ENCODE results near the gene SLC16A8.
A peak's percentile ranks its signal among the peaks of the same experiment; 100 is the strongest.

The SLC16A8 gene

GRCh38 chr22:38051900-38052862 lies 31.8 kb downstream of the SLC16A8 start:
- no CpG with 5 or more reads among the region's 30 CpGs for WGBS (ENCODE audit: extremely low coverage, insufficient coverage, low lambda C conversion rate)
- no peak overlapping the region for H3K9ac ChIP-seq (ENCODE audit: low read length)
- H4K8ac ChIP-seq (ENCODE audit: low read depth, low read length), result no peak overlapping the region
- no peaks in the 10 kb centered on the region for H3K79me1 ChIP-seq (ENCODE audit: low read length)
- H2BK15ac ChIP-seq (replicated peaks; ENCODE audit: low read depth), result no peak overlapping the region
- H3K4me1 ChIP-seq (ENCODE audit: control insufficient read depth, low read depth, low read length), result no peaks in the 10 kb centered on the region
- no peaks in the 10 kb centered on the region for H3K36me3 ChIP-seq (ENCODE audit: control insufficient read depth, insufficient read depth, low read length)
- no peak overlapping the region for H3K4me2 ChIP-seq (ENCODE audit: low read length)
- no peak overlapping the region for H3K4me3 ChIP-seq (ENCODE audit: low read length)
- H2BK120ac ChIP-seq (ENCODE audit: low read depth, low read length), result no peak overlapping the region
- peak; percentile 95 for DNase-seq
- H3K79me2 ChIP-seq (ENCODE audit: control insufficient read depth, insufficient read depth, low read length), result no peaks in the 10 kb centered on the region
- H3K27me3 ChIP-seq (ENCODE audit: insufficient read depth, low read length, poor library complexity), result no peaks in the 10 kb centered on the region
- H3K56ac ChIP-seq (ENCODE audit: low read length), result peak overlapping the region; percentile 78
- no peak overlapping the region for H3K18ac ChIP-seq (ENCODE audit: low read length)
- no peak overlapping the region for H2BK5ac ChIP-seq (ENCODE audit: low read length)
- no peak overlapping the region for H4K5ac ChIP-seq (ENCODE audit: low read length)
- H3K23ac ChIP-seq (ENCODE audit: low read length), result no peak overlapping the region
- H2AK5ac ChIP-seq (ENCODE audit: low read length), result no peak overlapping the region
- no peak overlapping the region for H3K4ac ChIP-seq (ENCODE audit: low read depth, low read length)
- no peak overlapping the region for H3K27ac ChIP-seq (ENCODE audit: low read depth, low read length)

DNA sequence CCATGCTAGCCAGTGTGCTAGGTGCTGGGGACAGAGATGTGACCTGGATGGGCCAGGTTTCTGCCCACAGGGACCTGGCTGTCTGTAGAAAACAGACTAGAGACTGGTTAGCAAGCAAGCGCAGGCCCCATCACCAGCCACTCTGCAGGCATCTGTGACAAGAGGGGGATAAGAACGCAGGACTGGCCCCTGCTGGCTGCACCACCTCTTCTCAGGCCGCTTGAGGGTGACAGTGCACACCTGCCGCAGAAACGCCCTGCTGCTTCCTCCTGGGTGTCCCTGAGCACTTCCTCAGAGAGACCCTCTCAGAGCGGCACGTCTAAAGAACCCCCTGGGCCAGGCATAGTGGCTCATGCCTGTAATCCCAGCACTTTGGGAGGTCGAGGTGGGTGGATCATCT lies 32.7 kb downstream of the SLC16A8 start:
- H3K23ac ChIP-seq (ENCODE audit: low read length), result no peak overlapping the region
- H3K27ac ChIP-seq (ENCODE audit: low read depth, low read length), result no peak overlapping the region
- WGBS (ENCODE audit: extremely low coverage, insufficient coverage, low lambda C conversion rate), result no CpG with 5 or more reads among the region's 8 CpGs
- no peak overlapping the region for H2BK15ac ChIP-seq (replicated peaks; ENCODE audit: low read depth)
- H3K4me3 ChIP-seq (ENCODE audit: low read length), result no peak overlapping the region
- H3K27me3 ChIP-seq (ENCODE audit: insufficient read depth, low read length, poor library complexity), result no peaks in the 10 kb centered on the region
- H2BK120ac ChIP-seq (ENCODE audit: low read depth, low read length), result no peak overlapping the region
- no peak overlapping the region for H4K5ac ChIP-seq (ENCODE audit: low read length)
- no peak overlapping the region for H2BK5ac ChIP-seq (ENCODE audit: low read length)
- H3K56ac ChIP-seq (ENCODE audit: low read length), result no peak overlapping the region
- H3K9ac ChIP-seq (ENCODE audit: low read length), result no peak overlapping the region
- H3K79me2 ChIP-seq (ENCODE audit: control insufficient read depth, insufficient read depth, low read length), result no peaks in the 10 kb centered on the region
- no peaks in the 10 kb centered on the region for H3K36me3 ChIP-seq (ENCODE audit: control insufficient read depth, insufficient read depth, low read length)
- DNase-seq, result no peak
- H2AK5ac ChIP-seq (ENCODE audit: low read length), result no peak overlapping the region
- no peaks in the 10 kb centered on the region for H3K79me1 ChIP-seq (ENCODE audit: low read length)
- H3K4me1 ChIP-seq (ENCODE audit: control insufficient read depth, low read depth, low read length), result no peaks in the 10 kb centered on the region
- H3K18ac ChIP-seq (ENCODE audit: low read length), result no peak overlapping the region
- H3K4me2 ChIP-seq (ENCODE audit: low read length), result no peak overlapping the region
- no peak overlapping the region for H4K8ac ChIP-seq (ENCODE audit: low read depth, low read length)
- no peak overlapping the region for H3K4ac ChIP-seq (ENCODE audit: low read depth, low read length)

- Histone ChIP-seq H2AK5ac (ENCODE audit: low read length) (no peak overlapping the region), H4K5ac (ENCODE audit: low read length) (no peak overlapping the region), H3K27ac (ENCODE audit: low read depth, low read length) (no peak overlapping the region), H3K4me3 (ENCODE audit: low read length) (no peak overlapping the region), H3K9ac (ENCODE audit: low read length) (no peak overlapping the region), H3K27me3 (ENCODE audit: insufficient read depth, low read length, poor library complexity) (no peaks in the 10 kb centered on the region), H3K4me2 (ENCODE audit: low read length) (no peak overlapping the region), H3K79me2 (ENCODE audit: control insufficient read depth, insufficient read depth, low read length) (no peaks in the 10 kb centered on the region), H3K79me1 (ENCODE audit: low read length) (no peaks in the 10 kb centered on the region), H3K4ac (ENCODE audit: low read depth, low read length) (no peak overlapping the region), H4K8ac (ENCODE audit: low read depth, low read length) (no peak overlapping the region), H2BK15ac (replicated peaks; ENCODE audit: low read depth) (no peak overlapping the region), H3K18ac (ENCODE audit: low read length) (no peak overlapping the region), H3K56ac (ENCODE audit: low read length) (no peak overlapping the region), H2BK5ac (ENCODE audit: low read length) (no peak overlapping the region), H3K36me3 (ENCODE audit: control insufficient read depth, insufficient read depth, low read length) (no peaks in the 10 kb centered on the region), H3K4me1 (ENCODE audit: control insufficient read depth, low read depth, low read length) (no peaks in the 10 kb centered on the region), H3K23ac (ENCODE audit: low read length) (no peak overlapping the region), H2BK120ac (ENCODE audit: low read depth, low read length) (no peak overlapping the region)
- no peak for DNase-seq
- no CpG with 5 or more reads among the region's 7 CpGs for WGBS (ENCODE audit: extremely low coverage, insufficient coverage, low lambda C conversion rate)
Observed at GRCh38 chr22:38050720-38051119, 33.3 kb downstream of the SLC16A8 start.

GRCh38 chr22:38049812-38050619 lies 34.0 kb downstream of the SLC16A8 start:
- Histone ChIP-seq H3K9ac (ENCODE audit: low read length) (no peak overlapping the region), H3K4me3 (ENCODE audit: low read length) (no peak overlapping the region), H3K79me2 (ENCODE audit: control insufficient read depth, insufficient read depth, low read length) (no peaks in the 10 kb centered on the region), H4K8ac (ENCODE audit: low read depth, low read length) (no peak overlapping the region), H3K36me3 (ENCODE audit: control insufficient read depth, insufficient read depth, low read length) (no peaks in the 10 kb centered on the region), H3K27me3 (ENCODE audit: insufficient read depth, low read length, poor library complexity) (no peaks in the 10 kb centered on the region), H3K4me1 (ENCODE audit: control insufficient read depth, low read depth, low read length) (no peaks in the 10 kb centered on the region), H2BK15ac (replicated peaks; ENCODE audit: low read depth) (no peak overlapping the region), H2BK5ac (ENCODE audit: low read length) (no peak overlapping the region), H3K4ac (ENCODE audit: low read depth, low read length) (no peak overlapping the region), H2BK120ac (ENCODE audit: low read depth, low read length) (no peak overlapping the region), H3K23ac (ENCODE audit: low read length) (no peak overlapping the region), H3K79me1 (ENCODE audit: low read length) (no peaks in the 10 kb centered on the region), H3K4me2 (ENCODE audit: low read length) (no peak overlapping the region), H2AK5ac (ENCODE audit: low read length) (no peak overlapping the region), H3K27ac (ENCODE audit: low read depth, low read length) (no peak overlapping the region), H4K5ac (ENCODE audit: low read length) (no peak overlapping the region), H3K18ac (ENCODE audit: low read length) (no peak overlapping the region), H3K56ac (ENCODE audit: low read length) (no peak overlapping the region)
- no peak for DNase-seq
- WGBS (ENCODE audit: extremely low coverage, insufficient coverage, low lambda C conversion rate), result no CpG with 5 or more reads among the region's 20 CpGs

DNA sequence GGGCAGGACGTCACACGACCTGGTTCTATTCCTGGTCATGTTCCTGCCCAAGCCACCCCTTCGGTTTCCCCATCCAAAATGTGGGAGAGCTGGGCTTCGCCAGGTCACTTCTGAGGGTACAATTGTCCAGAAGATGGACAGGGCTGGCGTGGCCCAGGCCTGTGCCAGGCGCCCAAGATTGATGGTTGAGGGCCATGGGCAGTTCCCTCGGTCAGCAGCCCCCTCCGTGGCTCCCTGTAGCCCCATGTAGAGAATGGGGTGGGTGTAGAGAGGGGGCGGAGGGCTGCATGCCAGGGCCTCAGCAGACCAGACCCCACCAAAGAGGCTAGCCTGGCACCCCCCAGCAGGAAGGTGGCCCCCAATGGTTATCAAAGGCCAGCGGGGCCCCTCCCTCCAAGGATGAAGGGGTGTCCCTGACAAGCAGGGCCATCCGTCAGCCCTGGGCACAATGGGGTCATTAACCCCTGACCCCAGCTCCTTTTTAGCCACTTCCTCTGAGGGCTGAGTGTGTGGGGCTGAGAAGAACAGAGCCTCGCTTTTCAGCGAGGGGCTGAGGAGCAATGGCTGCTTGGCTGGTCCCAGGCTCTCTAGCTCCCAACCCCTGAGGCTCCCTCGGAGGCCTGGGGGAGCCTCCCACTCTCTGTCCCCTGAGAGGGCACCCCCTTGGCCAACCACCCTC lies 37.8 kb downstream of the SLC16A8 start:
- no peak overlapping the region for H3K56ac ChIP-seq (ENCODE audit: low read length)
- no peak overlapping the region for H3K4me2 ChIP-seq (ENCODE audit: low read length)
- DNase-seq, result no peak
- no peaks in the 10 kb centered on the region for H3K79me1 ChIP-seq (ENCODE audit: low read length)
- H3K4ac ChIP-seq (ENCODE audit: low read depth, low read length), result no peak overlapping the region
- H2BK120ac ChIP-seq (ENCODE audit: low read depth, low read length), result no peak overlapping the region
- no peak overlapping the region for H2BK5ac ChIP-seq (ENCODE audit: low read length)
- no peak overlapping the region for H3K9ac ChIP-seq (ENCODE audit: low read length)
- no peak overlapping the region for H3K18ac ChIP-seq (ENCODE audit: low read length)
- H2AK5ac ChIP-seq (ENCODE audit: low read length), result no peak overlapping the region
- H3K27me3 ChIP-seq (ENCODE audit: insufficient read depth, low read length, poor library complexity), result no peaks in the 10 kb centered on the region
- H4K5ac ChIP-seq (ENCODE audit: low read length), result no peak overlapping the region
- no peaks in the 10 kb centered on the region for H3K4me1 ChIP-seq (ENCODE audit: control insufficient read depth, low read depth, low read length)
- no peaks in the 10 kb centered on the region for H3K79me2 ChIP-seq (ENCODE audit: control insufficient read depth, insufficient read depth, low read length)
- no peak overlapping the region for H4K8ac ChIP-seq (ENCODE audit: low read depth, low read length)
- no peaks in the 10 kb centered on the region for H3K36me3 ChIP-seq (ENCODE audit: control insufficient read depth, insufficient read depth, low read length)
- no peak overlapping the region for H3K23ac ChIP-seq (ENCODE audit: low read length)
- no peak overlapping the region for H3K27ac ChIP-seq (ENCODE audit: low read depth, low read length)
- no peak overlapping the region for H3K4me3 ChIP-seq (ENCODE audit: low read length)
- no CpG with 5 or more reads among the region's 14 CpGs for WGBS (ENCODE audit: extremely low coverage, insufficient coverage, low lambda C conversion rate)
- no peak overlapping the region for H2BK15ac ChIP-seq (replicated peaks; ENCODE audit: low read depth)

All from mesendoderm (in vitro differentiated cells).